GM12875 (cell line): Measurements from ENCODE around the gene NAV2.
A peak's percentile ranks its signal among the peaks of the same experiment; 100 is the strongest.

Experiments used
- H3K4me3 ChIP-seq: one replicate; pipeline ENCODE4 v1.5.1; 2011; ENCODE audit warnings: low read depth, low read length, control low read depth
- CTCF ChIP-seq: IDR thresholded peaks from 2 replicates; pipeline ENCODE4 v1.5.1; 2011; ENCODE audit warnings: low read depth, mild to moderate bottlenecking, control low read depth, inconsistent platforms, low read length, moderate library complexity, borderline replicate concordance; ENCODE audit not compliant: insufficient read depth

Gene NAV2

DNA sequence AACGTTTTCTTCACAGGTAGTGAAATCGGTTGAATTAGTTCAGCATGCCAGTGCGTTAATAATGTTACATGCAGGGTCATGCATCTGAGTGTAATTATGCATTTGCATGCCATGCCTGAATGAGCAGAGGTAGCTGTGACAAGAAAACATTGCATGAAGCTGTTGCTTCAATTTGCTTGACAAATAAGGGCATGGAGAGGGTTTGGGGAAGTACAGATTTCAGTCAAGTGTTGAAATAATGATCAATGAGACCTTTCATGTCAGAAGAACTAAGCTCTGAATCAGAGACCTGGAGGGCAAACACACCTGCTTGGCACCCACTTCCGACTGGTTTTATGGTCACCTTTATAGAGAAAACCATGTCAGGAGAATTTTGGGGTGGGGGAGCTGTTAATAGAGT, 226.2 kb downstream of the NAV2 start:
- TF ChIP-seq CTCF, result no peak
- no peak overlapping the region for H3K4me3 ChIP-seq

- H3K4me3 ChIP-seq, result no peak overlapping the region
- TF ChIP-seq CTCF, result no peak
Measured at GRCh38 chr11:19939415-19939929, 226.8 kb downstream of the NAV2 start.

DNA sequence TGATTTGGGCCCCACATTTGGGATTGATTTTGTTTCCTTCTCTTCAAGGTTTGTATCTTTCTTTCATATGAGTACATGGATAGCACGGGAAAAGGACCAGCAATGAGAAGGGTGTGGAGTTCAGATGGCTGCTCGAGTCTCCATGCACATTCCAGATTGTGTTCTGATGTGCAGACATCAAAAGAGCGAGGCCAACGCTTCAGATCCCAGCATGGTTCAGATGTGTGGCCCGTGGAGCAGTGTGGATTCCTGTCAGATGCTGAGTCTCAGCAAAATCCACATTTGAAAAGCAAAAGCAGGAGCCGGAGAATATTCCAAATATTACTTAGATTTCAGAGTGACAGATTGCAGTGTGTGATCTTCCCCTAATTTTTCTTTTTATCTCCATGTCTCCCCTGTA, 228.2 kb downstream of the NAV2 start:
- H3K4me3 ChIP-seq, result no peak overlapping the region
- TF ChIP-seq CTCF, result no peak

DNA sequence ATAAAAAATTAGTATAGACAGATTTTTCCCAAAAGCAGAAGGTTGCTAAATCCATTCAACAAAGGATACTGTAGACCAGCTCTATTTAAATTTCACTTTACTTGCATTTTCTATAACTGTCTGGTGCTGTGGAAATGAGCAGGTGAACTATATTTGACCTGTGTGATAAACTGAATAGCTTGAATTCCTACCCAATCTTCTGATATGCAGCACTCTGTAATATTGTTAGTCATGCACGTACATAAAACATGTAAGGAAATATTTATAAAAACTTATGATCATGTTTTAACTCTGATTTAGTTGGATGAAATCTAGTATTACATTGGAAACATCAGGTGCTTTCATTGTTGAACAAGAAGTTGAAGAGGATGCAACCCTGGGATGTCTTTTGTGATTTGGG, 234.0 kb downstream of the NAV2 start:
- no peak overlapping the region for H3K4me3 ChIP-seq
- no peak for TF ChIP-seq CTCF

GRCh38 chr11:19947537-19948114, 235.0 kb downstream of the NAV2 start:
- H3K4me3 ChIP-seq, result no peak overlapping the region
- TF ChIP-seq CTCF, result no peak

GRCh38 chr11:19949606-19950005, 237.0 kb downstream of the NAV2 start:
- no peak for TF ChIP-seq CTCF
- no peak overlapping the region for H3K4me3 ChIP-seq

- no peak overlapping the region for H3K4me3 ChIP-seq
- TF ChIP-seq CTCF, result peak; percentile 35; the same call in 1 of the 2 replicates
Measured at GRCh38 chr11:19951558-19952115, 239.0 kb downstream of the NAV2 start.
